Stimulated activated CD8-positive, alpha-beta memory T cell treated with anti-CD3 and anti-CD28 coated beads, Interleukin-4, amount 100 ng/mL, for 1 hour (primary cell): ENCODE measurements around the gene CALM3.
"Not testable (repeated sequence)": the region's sequence is repeated elsewhere in the genome, so short reads cannot be mapped to it uniquely, and the experiment has no call there.

ENCODE experiments used
- DNase-seq, 2 donors: peaks; one replicate each; pipeline ENCODE4 v3.0.0-alpha.2; 2020; ENCODE audit warnings: low read depth in 2 of 2, low spot score in 1 of 2

CALM3 gene

GRCh38 chr19:46601318-46602224 lies at the start of gene CALM3:
TSS of gene CALM3 (plus strand) at chr19:46601330. CDS start at chr19:46601435, 105 bp downstream.
- DNase-seq: no peak

- no peak for DNase-seq
Observed at GRCh38 chr19:46552891-46553290, 48.2 kb upstream of the CALM3 start.

GRCh38 chr19:46554161-46554560 lies 47.0 kb upstream of the CALM3 start:
- DNase-seq: no peak

GRCh38 chr19:46555628-46556280 lies 45.4 kb upstream of the CALM3 start:
- no peak for DNase-seq

GRCh38 chr19:46556471-46556870 lies 44.7 kb upstream of the CALM3 start:
- DNase-seq: not testable (repeated sequence)

GRCh38 chr19:46559203-46559602 lies 41.9 kb upstream of the CALM3 start:
- DNase-seq: no peak

GRCh38 chr19:46559675-46560074 lies 41.5 kb upstream of the CALM3 start:
- DNase-seq: not testable (repeated sequence)

- DNase-seq: no peak
Observed at GRCh38 chr19:46564701-46565100, 36.4 kb upstream of the CALM3 start.

GRCh38 chr19:46571495-46571894 lies 29.6 kb upstream of the CALM3 start:
- DNase-seq: no peak

- DNase-seq: no peak
Observed at GRCh38 chr19:46573679-46574498, 27.2 kb upstream of the CALM3 start.

GRCh38 chr19:46574533-46574932 lies 26.6 kb upstream of the CALM3 start:
- DNase-seq: no peak

GRCh38 chr19:46578450-46578849 lies 22.7 kb upstream of the CALM3 start:
- no peak for DNase-seq

- no peak for DNase-seq
Observed at GRCh38 chr19:46579361-46579879, 21.7 kb upstream of the CALM3 start.

- no peak for DNase-seq
Observed at GRCh38 chr19:46580247-46580646, 20.9 kb upstream of the CALM3 start.

GRCh38 chr19:46585539-46585938 lies 15.6 kb upstream of the CALM3 start:
- no peak for DNase-seq

- DNase-seq: no peak
Observed at GRCh38 chr19:46586294-46586693, 14.8 kb upstream of the CALM3 start.

- no peak for DNase-seq
Observed at GRCh38 chr19:46587861-46588260, 13.3 kb upstream of the CALM3 start.

- no peak for DNase-seq
Observed at GRCh38 chr19:46591254-46591653, 9.9 kb upstream of the CALM3 start.

- DNase-seq: no peak
Observed at GRCh38 chr19:46591870-46592269, 9.3 kb upstream of the CALM3 start.

- no peak for DNase-seq
Observed at GRCh38 chr19:46596008-46596407, 5.1 kb upstream of the CALM3 start.

GRCh38 chr19:46598372-46598917 lies 2.7 kb upstream of the CALM3 start:
- no peak for DNase-seq
